ENCODE data around the gene ZSCAN21. TPM values are rescaled to one million over a fixed set of nuclear protein-coding genes. Genes with fewer than 3 reads are reported as not detected.

ZSCAN21 gene
- total and polyA plus RNA-seq, 2 donors from 2014 or later: 10.8 to 12.4 TPM

DNA sequence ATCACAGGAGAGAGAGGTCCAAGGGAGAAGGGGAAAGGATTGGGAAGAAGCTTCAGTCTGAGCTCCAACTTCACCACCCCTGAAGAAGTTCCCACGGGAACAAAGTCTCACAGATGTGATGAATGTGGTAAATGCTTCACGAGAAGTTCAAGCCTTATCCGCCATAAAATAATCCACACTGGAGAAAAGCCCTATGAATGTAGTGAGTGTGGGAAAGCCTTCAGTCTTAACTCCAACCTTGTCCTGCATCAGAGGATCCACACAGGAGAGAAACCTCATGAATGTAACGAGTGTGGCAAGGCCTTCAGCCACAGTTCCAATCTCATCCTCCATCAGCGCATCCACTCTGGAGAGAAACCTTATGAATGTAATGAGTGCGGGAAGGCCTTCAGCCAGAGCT lies 16.0 kb upstream of the ZSCAN21 start:
- H3K9me3 ChIP-seq (ENCODE audit: control insufficient read depth in 2 of 3, insufficient read depth in 1 of 3, low read length in 3 of 3): no peaks in the 10 kb centered on the region
- FAIRE-seq: no peak
- TF ChIP-seq, protein P1, sequence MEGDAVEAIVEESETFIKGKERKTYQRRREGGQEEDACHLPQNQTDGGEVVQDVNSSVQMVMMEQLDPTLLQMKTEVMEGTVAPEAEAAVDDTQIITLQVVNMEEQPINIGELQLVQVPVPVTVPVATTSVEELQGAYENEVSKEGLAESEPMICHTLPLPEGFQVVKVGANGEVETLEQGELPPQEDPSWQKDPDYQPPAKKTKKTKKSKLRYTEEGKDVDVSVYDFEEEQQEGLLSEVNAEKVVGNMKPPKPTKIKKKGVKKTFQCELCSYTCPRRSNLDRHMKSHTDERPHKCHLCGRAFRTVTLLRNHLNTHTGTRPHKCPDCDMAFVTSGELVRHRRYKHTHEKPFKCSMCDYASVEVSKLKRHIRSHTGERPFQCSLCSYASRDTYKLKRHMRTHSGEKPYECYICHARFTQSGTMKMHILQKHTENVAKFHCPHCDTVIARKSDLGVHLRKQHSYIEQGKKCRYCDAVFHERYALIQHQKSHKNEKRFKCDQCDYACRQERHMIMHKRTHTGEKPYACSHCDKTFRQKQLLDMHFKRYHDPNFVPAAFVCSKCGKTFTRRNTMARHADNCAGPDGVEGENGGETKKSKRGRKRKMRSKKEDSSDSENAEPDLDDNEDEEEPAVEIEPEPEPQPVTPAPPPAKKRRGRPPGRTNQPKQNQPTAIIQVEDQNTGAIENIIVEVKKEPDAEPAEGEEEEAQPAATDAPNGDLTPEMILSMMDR (IDR thresholded peaks at IDR 0.05; ENCODE audit: borderline replicate concordance, extremely low read depth, insufficient read depth): no peak
- H3K27ac ChIP-seq (ENCODE audit: low read depth in 2 of 2, low read length in 2 of 2): no peak overlapping the region
- DNase-seq: no peak
- no peak overlapping the region for H3K9ac ChIP-seq (ENCODE audit: low read length in 3 of 3)
- H3K4me1 ChIP-seq (ENCODE audit: control insufficient read depth in 2 of 3, insufficient read depth in 2 of 3, low read depth in 1 of 3, low read length in 3 of 3): no peaks in the 10 kb centered on the region
- peaks cover 20 to 59% (median 38%) of the 10 kb centered on the region in 3 donors for H3K36me3 ChIP-seq (ENCODE audit: control insufficient read depth in 2 of 3, insufficient read depth in 3 of 3, low read length in 3 of 3)
- no peaks in the 10 kb centered on the region for H3K27me3 ChIP-seq (ENCODE audit: control insufficient read depth, insufficient read depth, low read length)
- no peak overlapping the region for H3K4me3 ChIP-seq (ENCODE audit: low read length in 3 of 3)
- intact Hi-C loops (cut with DNase I): no loop called here

GRCh38 chr7:100034871-100035510 lies 14.6 kb upstream of the ZSCAN21 start:
- H3K4me1 ChIP-seq (ENCODE audit: control insufficient read depth in 2 of 3, insufficient read depth in 2 of 3, low read depth in 1 of 3, low read length in 3 of 3): no peaks in the 10 kb centered on the region
- no peak overlapping the region for H3K27ac ChIP-seq (ENCODE audit: low read depth in 2 of 2, low read length in 2 of 2)
- H3K9me3 ChIP-seq (ENCODE audit: control insufficient read depth in 2 of 3, insufficient read depth in 1 of 3, low read length in 3 of 3): no peaks in the 10 kb centered on the region
- intact Hi-C loops (cut with DNase I): no loop called here
- H3K9ac ChIP-seq (ENCODE audit: low read length in 3 of 3): no peak overlapping the region
- no peak for DNase-seq
- H3K27me3 ChIP-seq (ENCODE audit: control insufficient read depth, insufficient read depth, low read length): no peaks in the 10 kb centered on the region
- H3K36me3 ChIP-seq (ENCODE audit: control insufficient read depth in 2 of 3, insufficient read depth in 3 of 3, low read length in 3 of 3): peaks cover 20 to 57% (median 33%) of the 10 kb centered on the region in 3 donors
- FAIRE-seq: no peak
- H3K4me3 ChIP-seq (ENCODE audit: low read length in 3 of 3): no peak overlapping the region
- TF ChIP-seq, protein P1 (IDR thresholded peaks at IDR 0.05; ENCODE audit: borderline replicate concordance, extremely low read depth, insufficient read depth): no peak

- intact Hi-C loops (cut with DNase I): no loop called here
These were observed 13.7 kb upstream of the ZSCAN21 start for GRCh38 chr7:100035876-100036275.

More at GRCh38 chr7:100035876-100036275, 13.7 kb upstream of the ZSCAN21 start:
- no peak for FAIRE-seq
- no peaks in the 10 kb centered on the region for H3K27me3 ChIP-seq (ENCODE audit: control insufficient read depth, insufficient read depth, low read length)
- H3K9ac ChIP-seq (ENCODE audit: low read length in 3 of 3): no peak overlapping the region
- TF ChIP-seq, protein P1 (IDR thresholded peaks at IDR 0.05; ENCODE audit: borderline replicate concordance, extremely low read depth, insufficient read depth): no peak
- no peaks in the 10 kb centered on the region for H3K9me3 ChIP-seq (ENCODE audit: control insufficient read depth in 2 of 3, insufficient read depth in 1 of 3, low read length in 3 of 3)
- peaks cover 16 to 49% (median 25%) of the 10 kb centered on the region in 3 donors for H3K36me3 ChIP-seq (ENCODE audit: control insufficient read depth in 2 of 3, insufficient read depth in 3 of 3, low read length in 3 of 3)
- no peak for DNase-seq
- H3K4me3 ChIP-seq (ENCODE audit: low read length in 3 of 3): no peak overlapping the region
- no peaks in the 10 kb centered on the region for H3K4me1 ChIP-seq (ENCODE audit: control insufficient read depth in 2 of 3, insufficient read depth in 2 of 3, low read depth in 1 of 3, low read length in 3 of 3)
- H3K27ac ChIP-seq (ENCODE audit: low read depth in 2 of 2, low read length in 2 of 2): no peak overlapping the region

All from kidney (tissue), 14 donors.